Measurements from ENCODE around the gene ZNF398. TPM values are rescaled to one million over a fixed set of nuclear protein-coding genes. Genes with fewer than 3 reads are reported as not detected.
A peak's percentile ranks its signal among the peaks of the same experiment; 100 is the strongest.

ZNF398 gene
- total RNA-seq, 4 donors from 2014 or later: 11.9 to 34.7 (median 26.5) TPM

- H3K27ac ChIP-seq: peak overlapping the region; percentile 74 to 99 (median 86)
- no peak for DNase-seq
- H3K4me3 ChIP-seq: peak overlapping the region; percentile 84 to 97 (median 92)
- H3K9me3 ChIP-seq: no peaks in the 10 kb centered on the region
- no peaks in the 10 kb centered on the region for H3K27me3 ChIP-seq
- H3K4me1 ChIP-seq: peaks cover 0 to 15% (median 7%) of the 10 kb centered on the region in 4 donors
- peaks cover 0 to 21% (median 0%) of the 10 kb centered on the region in 3 donors for H3K36me3 ChIP-seq
- TF ChIP-seq POLR2A (IDR thresholded peaks at IDR 0.05): no peak
- TF ChIP-seq CTCF (IDR thresholded peaks at IDR 0.05): no peak
Observed at GRCh38 chr7:149194799-149195179, 47.5 kb downstream of the ZNF398 start.

GRCh38 chr7:149195180-149196150 lies 48.2 kb downstream of the ZNF398 start, which contains the start of gene ZNF282:
Gene ZNF282 (plus strand): TSS chr7:149195546. CDS start chr7:149195590, 44 bp downstream.
- peak within 1 kb of the TSS; percentile 84 to 97 (median 92) for H3K4me3 ChIP-seq
- peaks cover 0 to 15% (median 7%) of the 10 kb centered on the region in 4 donors for H3K4me1 ChIP-seq
- TF ChIP-seq CTCF (IDR thresholded peaks at IDR 0.05) (peak in 5 of 6 experiments; percentile 16 to 68 (median 58)), POLR2A (IDR thresholded peaks at IDR 0.05) (peak; percentile 36 to 59)
- H3K36me3 ChIP-seq: peaks cover 0 to 28% (median 0%) of the 10 kb centered on the region in 3 donors
- DNase-seq: peak; percentile 75 to 92 (median 90)
- peak within 1 kb of the TSS; percentile 74 to 99 (median 86) for H3K27ac ChIP-seq
- H3K9me3 ChIP-seq: no peaks in the 10 kb centered on the region
- H3K27me3 ChIP-seq: no peaks in the 10 kb centered on the region

GRCh38 chr7:149196151-149196704 lies 49.0 kb downstream of the ZNF398 start:
- Histone ChIP-seq H3K27ac (peak overlapping the region; percentile 74 to 99 (median 86)), H3K9me3 (no peaks in the 10 kb centered on the region), H3K4me1 (peaks cover 0 to 15% (median 7%) of the 10 kb centered on the region in 4 donors), H3K4me3 (peak overlapping the region; percentile 84 to 97 (median 92)), H3K36me3 (peaks cover 0 to 36% (median 0%) of the 10 kb centered on the region in 3 donors), H3K27me3 (no peaks in the 10 kb centered on the region)
- no peak for TF ChIP-seq POLR2A (IDR thresholded peaks at IDR 0.05)
- TF ChIP-seq CTCF (IDR thresholded peaks at IDR 0.05): no peak
- no peak for DNase-seq

GRCh38 chr7:149196705-149197171 lies 49.5 kb downstream of the ZNF398 start:
- H3K36me3 ChIP-seq: peaks cover 0 to 41% (median 0%) of the 10 kb centered on the region in 3 donors
- no peak for TF ChIP-seq CTCF (IDR thresholded peaks at IDR 0.05)
- TF ChIP-seq POLR2A (IDR thresholded peaks at IDR 0.05): peak in 1 of 2 donors; percentile 7
- H3K4me3 ChIP-seq: peak overlapping the region; percentile 84 to 97 (median 92)
- H3K27ac ChIP-seq: peak overlapping the region; percentile 74 to 99 (median 86)
- peaks cover 0 to 15% (median 7%) of the 10 kb centered on the region in 4 donors for H3K4me1 ChIP-seq
- H3K27me3 ChIP-seq: no peaks in the 10 kb centered on the region
- no peak for DNase-seq
- H3K9me3 ChIP-seq: no peaks in the 10 kb centered on the region

GRCh38 chr7:149197675-149198074 lies 50.4 kb downstream of the ZNF398 start:
- Histone ChIP-seq H3K4me3 (no peak overlapping the region), H3K27ac (no peak overlapping the region), H3K9me3 (no peaks in the 10 kb centered on the region), H3K4me1 (peaks cover 0 to 15% (median 7%) of the 10 kb centered on the region in 4 donors), H3K27me3 (no peaks in the 10 kb centered on the region), H3K36me3 (peaks cover 0 to 50% (median 0%) of the 10 kb centered on the region in 3 donors)
- no peak for TF ChIP-seq CTCF (IDR thresholded peaks at IDR 0.05)
- TF ChIP-seq POLR2A (IDR thresholded peaks at IDR 0.05): no peak
- DNase-seq: no peak
